A673 (cell line): ENCODE measurements around the gene PABPN1L. TPM values are rescaled to one million over a fixed set of nuclear protein-coding genes. Genes with fewer than 3 reads are reported as not detected.

ENCODE experiments used
- BruUV-seq: library from RNA; stranded (reverse); fragments of 400-500 nt; replicated peaks from 2 replicates; lab custom pipeline; 2021; lab: Mats Ljungman, UMichigan
- CTCF ChIA-PET: fragments of 300-600 bp; sonication (Branson Sonifier 250); formaldehyde crosslinking; loops from one replicate; lab custom pipeline; 2022; ENCODE audit warnings: antibody characterized with exemption; lab: Charles Lee
- POLR2A ChIA-PET: fragments of 300-600 bp; sonication (Branson Sonifier 250); formaldehyde crosslinking; loops from one replicate; lab custom pipeline; 2022; ENCODE audit warnings: antibody characterized with exemption; ENCODE audit not compliant: low non-redundant PET; lab: Charles Lee
- DNase-seq: peaks from one replicate; pipeline ENCODE4 v3.0.0-alpha.2; 2015; ENCODE audit warnings: low spot score
- H3K27ac ChIP-seq: fragments of 200-600 bp; sonication (generic); 2 replicates; pipeline ENCODE4 v1.5.1; 2016; ENCODE audit warnings: mixed run types, low read depth, mild to moderate bottlenecking, mixed read lengths, antibody characterized with exemption, low read length; ENCODE audit not compliant: poor library complexity, severe bottlenecking
- H3K27me3 ChIP-seq: fragments of 200-600 bp; sonication (generic); replicated peaks from 2 replicates; pipeline ENCODE4 v1.6.1; 2017; ENCODE audit warnings: mixed run types, low read depth, mild to moderate bottlenecking, mixed read lengths, antibody characterized with exemption, low read length; ENCODE audit not compliant: insufficient read depth, poor library complexity
- H3K36me3 ChIP-seq: fragments of 200-600 bp; sonication (generic); 2 replicates; pipeline ENCODE4 v1.6.1; 2016; ENCODE audit warnings: mixed run types, mild to moderate bottlenecking, mixed read lengths, antibody characterized with exemption, low read length; ENCODE audit not compliant: insufficient read depth, poor library complexity, severe bottlenecking
- H3K4me1 ChIP-seq: fragments of 200-600 bp; sonication (generic); 2 replicates; pipeline ENCODE4 v1.6.1; 2017; ENCODE audit warnings: mixed run types, mild to moderate bottlenecking, mixed read lengths, antibody characterized with exemption, low read length; ENCODE audit not compliant: insufficient read depth, poor library complexity, severe bottlenecking
- H3K4me3 ChIP-seq: fragments of 200-600 bp; sonication (generic); 2 replicates; pipeline ENCODE4 v1.5.1; 2016; ENCODE audit warnings: low read depth, mixed run types, mild to moderate bottlenecking, mixed read lengths, low read length; ENCODE audit not compliant: poor library complexity, severe bottlenecking
- H3K9me3 ChIP-seq: fragments of 200-600 bp; sonication (generic); 2 replicates; pipeline ENCODE4 v1.6.1; 2016; ENCODE audit warnings: mixed run types, low read depth, mild to moderate bottlenecking, mixed read lengths, antibody characterized with exemption, low read length; ENCODE audit not compliant: poor library complexity, severe bottlenecking
- CTCF ChIP-seq: fragments of 300-800, 200-600 bp; sonication (generic); conservative IDR thresholded peaks from 2 replicates; pipeline ENCODE4 v1.5.1; 2017; ENCODE audit warnings: low read depth, mild to moderate bottlenecking, antibody characterized with exemption, low read length, moderate library complexity, mixed read lengths
- EZH2 ChIP-seq: fragments of 200-600 bp; sonication (generic); IDR thresholded peaks from 2 replicates; pipeline ENCODE4 v1.6.1; 2017; ENCODE audit warnings: borderline replicate concordance, low read depth, mild to moderate bottlenecking, mixed read lengths, antibody characterized with exemption, low read length; ENCODE audit not compliant: poor library complexity, severe bottlenecking
- intact Hi-C: fragments of 100-400 bp; cut with micrococcal nuclease; formaldehyde crosslinking; loops from one replicate; pipeline ENCODE4 v1.10.0; 2022; ENCODE audit not compliant: unreplicated experiment
- total RNA-seq: library from RNA; stranded (reverse); gene quantifications from 2 replicates; pipeline ENCODE4 v1.2.3, GENCODE V29; 2021

Gene PABPN1L
- total RNA-seq, 1 experiment from 2014 or later = not detected

DNA sequence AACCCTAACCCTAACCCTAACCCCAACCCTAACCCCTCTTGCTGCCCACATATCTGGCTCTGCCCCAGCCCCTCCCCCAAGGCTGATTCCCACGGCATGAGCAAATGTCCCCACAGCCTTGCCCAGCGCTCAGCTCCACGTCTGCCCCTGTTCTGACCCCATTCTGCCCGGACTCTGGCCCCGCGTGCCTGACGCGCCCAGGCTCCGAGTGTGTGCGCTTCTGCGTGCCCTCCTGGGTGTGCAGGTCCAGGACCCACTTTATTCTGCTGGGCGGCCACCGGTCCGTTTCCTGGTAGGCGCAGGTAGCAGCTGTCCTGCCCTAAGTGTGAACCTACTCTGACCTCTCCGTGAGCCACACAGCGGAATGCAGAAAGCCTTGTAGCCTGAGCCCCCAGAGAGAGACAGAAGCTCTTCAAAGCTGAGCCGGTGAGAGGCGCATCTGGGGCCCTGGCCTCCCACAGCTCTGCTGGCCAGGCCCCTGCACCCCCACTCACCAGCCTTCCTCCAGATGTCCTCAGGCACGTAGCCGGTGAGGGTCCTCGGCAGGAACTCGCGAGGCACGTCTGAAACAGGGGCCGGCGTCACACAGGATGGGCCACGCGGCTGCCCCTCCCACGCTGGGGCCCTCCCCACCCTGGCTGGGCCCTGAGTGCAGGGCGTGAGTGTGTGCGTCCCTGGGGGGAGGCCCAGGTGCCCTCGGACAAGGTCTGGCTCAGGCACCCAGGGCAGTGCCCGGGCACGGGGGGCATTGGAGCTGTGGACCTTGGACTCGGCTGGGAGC lies 14.0 kb upstream of the PABPN1L start:
- TF ChIP-seq EZH2 = no peak
- no peak for TF ChIP-seq CTCF
- DNase-seq = no peak
- Histone ChIP-seq H3K9me3 (no peaks in the 10 kb centered on the region), H3K36me3 (no peaks in the 10 kb centered on the region), H3K27me3 (no peaks in the 10 kb centered on the region), H3K27ac (no peak overlapping the region), H3K4me1 (no peaks in the 10 kb centered on the region), H3K4me3 (no peak overlapping the region)
- intact Hi-C loops = no loop called here
- ChIA-PET CTCF (no interaction called here), POLR2A (no interaction called here)
- BruUV-seq = no TSS peak

DNA sequence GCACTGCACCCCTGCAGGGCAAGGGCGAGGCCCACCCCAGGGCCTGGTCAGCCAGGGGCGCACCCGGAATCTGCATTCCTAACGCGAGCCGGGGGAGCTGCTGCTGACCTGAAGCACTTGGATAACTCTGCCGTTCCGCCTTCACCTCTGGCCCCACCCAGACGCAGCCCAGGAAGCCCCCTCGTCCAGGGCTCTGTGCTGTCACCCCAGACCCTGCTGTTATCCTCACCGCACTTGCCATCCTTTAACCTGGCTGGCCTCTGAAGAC lies 13.3 kb upstream of the PABPN1L start:
- Histone ChIP-seq H3K36me3 (no peaks in the 10 kb centered on the region), H3K4me3 (no peak overlapping the region), H3K9me3 (no peaks in the 10 kb centered on the region), H3K27me3 (no peaks in the 10 kb centered on the region), H3K4me1 (no peaks in the 10 kb centered on the region), H3K27ac (no peak overlapping the region)
- POLR2A ChIA-PET = no interaction called here
- CTCF ChIA-PET = no interaction called here
- DNase-seq = no peak
- no TSS peak for BruUV-seq
- intact Hi-C loops = no loop called here
- no peak for TF ChIP-seq CTCF

GRCh38 chr16:88878967-88879787 lies 12.7 kb upstream of the PABPN1L start:
- no peaks in the 10 kb centered on the region for H3K9me3 ChIP-seq
- intact Hi-C loops = no loop called here
- ChIA-PET CTCF (no interaction called here), POLR2A (no interaction called here)
- H3K4me1 ChIP-seq = no peaks in the 10 kb centered on the region
- no peak overlapping the region for H3K4me3 ChIP-seq
- BruUV-seq = no TSS peak
- no peaks in the 10 kb centered on the region for H3K27me3 ChIP-seq
- H3K36me3 ChIP-seq = no peaks in the 10 kb centered on the region
- no peak overlapping the region for H3K27ac ChIP-seq
- TF ChIP-seq EZH2 = no peak
- no peak for TF ChIP-seq CTCF
- DNase-seq = no peak
